DND-41 (cell line): Measurements from ENCODE around the gene SLC24A3.

Source experiments
- CTCF ChIP-seq: IDR thresholded peaks from 2 replicates; pipeline ENCODE4 v1.5.1; 2012; ENCODE audit warnings: borderline replicate concordance, low read length, moderate library complexity, mild to moderate bottlenecking; ENCODE audit not compliant: poor library complexity, severe bottlenecking; ENCODE audit errors: extremely low read depth
- EZH2 ChIP-seq: IDR thresholded peaks from 3 replicates; pipeline ENCODE4 v1.6.1; 2012; ENCODE audit warnings: borderline replicate concordance, low read depth, mild to moderate bottlenecking, moderate library complexity, low read length, inconsistent platforms; ENCODE audit not compliant: severe bottlenecking

DNA sequence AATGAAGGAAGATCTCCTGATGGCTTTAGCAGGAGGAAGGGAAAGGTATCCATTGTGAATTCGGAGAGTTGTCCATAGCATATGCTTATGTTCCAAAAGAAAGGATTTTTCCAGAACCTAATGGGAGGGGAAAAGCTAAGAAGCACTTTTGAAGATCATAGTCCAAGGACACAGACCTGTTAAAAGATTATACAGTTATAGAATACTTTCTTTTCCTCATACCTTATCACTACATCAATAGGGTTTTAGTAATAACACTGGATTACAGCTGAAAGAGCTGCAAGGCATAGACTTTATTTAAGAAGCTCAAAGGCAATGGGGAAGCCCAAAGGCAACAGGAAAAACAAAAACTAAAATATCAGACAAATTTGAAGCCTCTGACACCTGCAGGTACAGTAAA, 39.8 kb upstream of the SLC24A3 start:
- TF ChIP-seq CTCF: no peak
- no peak for TF ChIP-seq EZH2
